Thoracic aorta (tissue), 2 donors: Measurements from ENCODE around the gene LIX1. TPM values are rescaled to one million over a fixed set of nuclear protein-coding genes. Genes with fewer than 3 reads are reported as not detected.
A peak's percentile ranks its signal among the peaks of the same experiment; 100 is the strongest.

Source experiments
- ATAC-seq: fragments of 150-250 bp; one replicate; pipeline ENCODE4 v1.8.0; 2017; ENCODE audit warnings: low read depth; ENCODE audit not compliant: insufficient number of reproducible peaks, low FRiP score
- DNase-seq: peaks from one replicate; pipeline ENCODE4 v3.0.0-alpha.2; 2020; ENCODE audit warnings: low spot score
- H3K27ac ChIP-seq, 2 donors: fragments of 200-600 bp; sonication (generic); 1 replicate in 1 of 2; 2 replicates in 1 of 2; pipeline ENCODE4 v1.5.1; 2016; ENCODE audit warnings: mild to moderate bottlenecking in 2 of 2, moderate library complexity in 2 of 2
- H3K27me3 ChIP-seq: fragments of 200-600 bp; sonication (generic); replicated peaks from 2 replicates; pipeline ENCODE4 v1.6.0; 2016; ENCODE audit warnings: mild to moderate bottlenecking; ENCODE audit not compliant: insufficient read depth
- H3K36me3 ChIP-seq: fragments of 200-600 bp; sonication (generic); one replicate; pipeline ENCODE4 v1.5.1; 2016
- H3K4me1 ChIP-seq, 2 donors: fragments of 200-600 bp; sonication (generic); 1 replicate in 1 of 2; 2 replicates in 1 of 2; pipeline versions ENCODE4 v1.5.1 to v1.6.0; 2016; ENCODE audit warnings: low read depth in 2 of 2, mild to moderate bottlenecking in 1 of 2; ENCODE audit not compliant: control insufficient read depth in 1 of 2
- H3K4me3 ChIP-seq: fragments of 200-600 bp; sonication (generic); 2 replicates; pipeline ENCODE4 v1.5.1; 2016; ENCODE audit warnings: mild to moderate bottlenecking
- H3K9me3 ChIP-seq: fragments of 200-600 bp; sonication (generic); 2 replicates; pipeline ENCODE4 v1.5.1; 2016
- CTCF ChIP-seq: fragments of 200-600 bp; sonication (generic); IDR thresholded peaks from one replicate; pipeline ENCODE4 v1.5.1; 2019; ENCODE audit warnings: antibody characterized with exemption
- total RNA-seq, 2 donors: library from RNA; depleted of rRNA; stranded (reverse); fragments of >200 nt; gene quantifications; one replicate each; pipeline versions ENCODE4 v1.1.0 to v1.2.3, GENCODE V29; 2016

The LIX1 gene
- total RNA-seq, 2 donors from 2014 or later = not detected

GRCh38 chr5:97101189-97101910, 41.1 kb downstream of the LIX1 start:
- DNase-seq = no peak
- Histone ChIP-seq H3K36me3 (no peaks in the 10 kb centered on the region), H3K4me3 (no peak overlapping the region), H3K4me1 (peaks cover 0 to 10% of the 10 kb centered on the region in 2 donors), H3K27me3 (no peaks in the 10 kb centered on the region), H3K9me3 (no peaks in the 10 kb centered on the region), H3K27ac (no peak overlapping the region)
- ATAC-seq = no peak
- no peak for TF ChIP-seq CTCF

- TF ChIP-seq CTCF = no peak
- Histone ChIP-seq H3K27ac (no peak overlapping the region), H3K27me3 (no peaks in the 10 kb centered on the region), H3K4me1 (peaks cover 0 to 10% of the 10 kb centered on the region in 2 donors), H3K9me3 (no peaks in the 10 kb centered on the region), H3K4me3 (no peak overlapping the region), H3K36me3 (no peaks in the 10 kb centered on the region)
- ATAC-seq = no peak
- DNase-seq = no peak
Measured at GRCh38 chr5:97100476-97100875, 41.9 kb downstream of the LIX1 start.

GRCh38 chr5:97098922-97099321, 43.5 kb downstream of the LIX1 start:
- no peak for ATAC-seq
- H3K36me3 ChIP-seq = no peaks in the 10 kb centered on the region
- H3K9me3 ChIP-seq = no peaks in the 10 kb centered on the region
- no peak for TF ChIP-seq CTCF
- no peak overlapping the region for H3K27ac ChIP-seq
- H3K27me3 ChIP-seq = no peaks in the 10 kb centered on the region
- no peak for DNase-seq
- H3K4me3 ChIP-seq = peak overlapping the region; percentile 37
- H3K4me1 ChIP-seq = peaks cover 0 to 10% of the 10 kb centered on the region in 2 donors

GRCh38 chr5:97097326-97098230, 44.8 kb downstream of the LIX1 start:
- no peak overlapping the region for H3K27ac ChIP-seq
- no peak for TF ChIP-seq CTCF
- no peaks in the 10 kb centered on the region for H3K27me3 ChIP-seq
- ATAC-seq (no peak), DNase-seq (no peak)
- no peaks in the 10 kb centered on the region for H3K9me3 ChIP-seq
- H3K4me3 ChIP-seq = no peak overlapping the region
- H3K4me1 ChIP-seq = peaks cover 0 to 10% of the 10 kb centered on the region in 2 donors
- H3K36me3 ChIP-seq = no peaks in the 10 kb centered on the region

DNA sequence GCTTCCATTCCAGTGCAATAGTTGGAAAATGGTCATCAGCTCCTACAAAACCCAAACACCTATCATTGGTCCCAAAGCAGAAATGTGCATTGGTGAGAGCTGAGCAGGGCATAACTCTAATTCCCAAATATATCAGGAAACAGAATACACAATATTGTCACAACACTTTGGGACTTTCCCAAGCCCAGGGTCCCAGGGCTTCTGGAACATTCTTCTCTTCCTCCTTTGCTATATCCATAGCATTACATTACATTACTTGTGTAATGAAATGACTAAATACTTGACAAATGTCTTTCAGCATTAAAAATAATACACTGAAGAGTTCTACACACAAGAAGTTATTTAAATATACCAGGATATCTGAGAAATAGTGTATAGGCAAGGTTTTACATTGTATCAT, 45.6 kb downstream of the LIX1 start:
- Histone ChIP-seq H3K27ac (no peak overlapping the region), H3K4me1 (peaks cover 0 to 10% of the 10 kb centered on the region in 2 donors), H3K27me3 (no peaks in the 10 kb centered on the region), H3K9me3 (no peaks in the 10 kb centered on the region), H3K4me3 (no peak overlapping the region), H3K36me3 (no peaks in the 10 kb centered on the region)
- no peak for TF ChIP-seq CTCF
- ATAC-seq = no peak
- DNase-seq = no peak
